ENCODE results near the gene COX4I2.
"Not testable (repeated sequence)": the region's sequence is repeated elsewhere in the genome, so short reads cannot be mapped to it uniquely, and the experiment has no call there.

The COX4I2 gene

DNA sequence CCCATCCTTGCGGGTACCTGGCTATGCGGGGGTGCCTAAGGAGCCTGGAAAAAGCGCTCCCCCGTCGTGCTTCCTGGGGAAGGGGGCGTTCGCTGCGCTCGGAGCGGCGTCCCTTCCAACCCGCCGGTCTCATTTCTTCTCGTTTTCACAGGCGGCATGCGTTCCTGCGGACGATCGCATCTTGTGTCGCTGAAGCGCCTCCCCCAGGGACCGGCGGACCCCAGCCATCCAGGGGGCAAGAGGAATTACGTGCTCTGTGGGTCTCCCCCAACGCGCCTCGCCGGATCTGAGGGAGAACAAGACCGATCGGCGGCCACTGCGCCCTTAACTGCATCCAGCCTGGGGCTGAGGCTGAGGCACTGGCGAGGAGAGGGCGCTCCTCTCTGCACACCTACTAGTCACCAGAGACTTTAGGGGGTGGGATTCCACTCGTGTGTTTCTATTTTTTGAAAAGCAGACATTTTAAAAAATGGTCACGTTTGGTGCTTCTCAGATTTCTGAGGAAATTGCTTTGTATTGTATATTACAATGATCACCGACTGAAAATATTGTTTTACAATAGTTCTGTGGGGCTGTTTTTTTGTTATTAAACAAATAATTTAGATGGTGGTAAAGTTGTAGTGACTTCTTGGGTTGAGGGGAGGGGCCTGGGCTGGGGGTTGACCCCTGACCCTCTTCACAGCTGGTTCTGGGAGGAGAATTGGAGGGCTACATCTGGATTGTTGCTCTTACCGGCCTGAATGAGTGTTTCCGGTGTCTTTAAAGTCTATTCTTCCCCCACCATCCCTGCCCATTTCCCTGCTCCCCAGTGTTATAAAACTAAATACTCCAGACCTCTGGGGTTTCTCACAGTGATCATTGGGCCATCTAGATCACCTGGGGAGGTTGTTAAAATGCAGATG lies 31.6 kb upstream of the COX4I2 start:
- no peak for DNase-seq
- in situ Hi-C loops (cut with HindIII; ENCODE audit: low pct_ligation_motif_present, low pct_unique_long_range_greater_than_20kb, low sequenced_read_pairs), result no loop called here

DNA sequence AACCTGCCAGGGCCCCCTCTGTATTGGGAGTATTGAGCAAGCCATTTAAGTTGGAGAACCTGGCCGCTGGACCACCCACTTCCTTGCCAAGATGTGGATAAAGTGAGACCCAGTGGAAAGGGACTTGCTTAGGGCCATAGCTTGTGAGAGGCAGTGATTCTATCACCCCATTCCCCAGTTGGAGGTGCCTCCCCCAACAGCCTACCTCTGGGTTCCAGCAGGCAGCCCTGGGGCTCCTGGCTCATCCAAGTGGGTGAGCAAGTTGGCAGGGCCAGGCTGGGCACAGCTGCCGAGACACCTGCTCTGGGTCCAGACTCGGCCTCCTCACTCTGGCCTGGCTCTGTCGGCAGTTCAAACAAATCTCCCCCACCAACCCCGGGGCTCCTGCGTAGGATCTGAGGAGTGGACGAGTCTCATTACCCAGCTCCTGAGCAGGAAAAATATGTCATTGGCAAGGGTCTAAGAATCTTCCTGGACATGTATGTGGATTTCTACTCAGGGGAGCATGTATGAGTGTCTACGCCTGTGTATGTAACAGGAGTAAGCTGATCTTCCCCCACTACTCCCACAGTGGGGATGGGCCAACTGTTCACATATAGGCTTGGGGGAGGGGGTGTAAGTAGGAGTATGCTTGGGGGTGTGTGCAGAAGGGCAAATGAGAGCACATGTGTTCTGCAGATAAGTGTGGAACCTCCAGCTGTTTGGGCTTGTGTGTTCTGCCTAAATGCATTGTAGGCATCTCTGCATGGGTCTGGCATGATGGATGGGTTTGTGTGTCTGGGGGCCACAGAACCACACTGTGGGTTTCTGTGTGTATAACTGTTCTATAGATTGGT lies 30.7 kb upstream of the COX4I2 start:
- in situ Hi-C loops (cut with HindIII; ENCODE audit: low pct_ligation_motif_present, low pct_unique_long_range_greater_than_20kb, low sequenced_read_pairs), result no loop called here
- no peak for DNase-seq

DNA sequence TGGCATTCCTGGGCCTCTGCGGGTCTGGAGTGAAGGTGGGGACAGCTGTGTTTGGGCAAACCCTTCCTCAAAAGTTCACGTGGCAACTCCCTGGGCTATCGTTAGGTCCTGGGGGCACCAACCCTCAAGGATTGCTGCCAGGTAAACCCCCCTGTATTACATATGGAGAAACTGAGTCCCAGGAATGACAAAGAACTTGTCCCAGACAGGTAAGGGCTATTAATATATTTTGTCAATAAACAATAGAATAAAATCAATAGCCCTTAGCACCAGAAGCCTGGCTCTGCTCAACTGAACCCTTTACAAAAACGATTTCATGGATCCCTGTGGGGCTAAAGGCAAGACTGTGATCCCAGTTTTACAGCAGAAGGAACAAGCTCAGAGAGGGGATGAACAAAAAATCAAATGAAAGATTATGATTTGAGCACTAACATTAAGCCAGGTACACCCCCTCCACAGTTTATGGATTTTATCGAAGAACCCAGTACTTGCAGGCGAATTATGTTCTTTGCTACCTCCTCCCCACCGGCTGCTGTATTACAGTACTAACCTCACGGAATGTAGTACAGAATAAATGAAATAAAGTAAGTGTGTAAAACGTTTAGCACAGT lies 30.0 kb upstream of the COX4I2 start:
- no peak for DNase-seq
- in situ Hi-C loops (cut with HindIII; ENCODE audit: low pct_ligation_motif_present, low pct_unique_long_range_greater_than_20kb, low sequenced_read_pairs), result no loop called here

DNA sequence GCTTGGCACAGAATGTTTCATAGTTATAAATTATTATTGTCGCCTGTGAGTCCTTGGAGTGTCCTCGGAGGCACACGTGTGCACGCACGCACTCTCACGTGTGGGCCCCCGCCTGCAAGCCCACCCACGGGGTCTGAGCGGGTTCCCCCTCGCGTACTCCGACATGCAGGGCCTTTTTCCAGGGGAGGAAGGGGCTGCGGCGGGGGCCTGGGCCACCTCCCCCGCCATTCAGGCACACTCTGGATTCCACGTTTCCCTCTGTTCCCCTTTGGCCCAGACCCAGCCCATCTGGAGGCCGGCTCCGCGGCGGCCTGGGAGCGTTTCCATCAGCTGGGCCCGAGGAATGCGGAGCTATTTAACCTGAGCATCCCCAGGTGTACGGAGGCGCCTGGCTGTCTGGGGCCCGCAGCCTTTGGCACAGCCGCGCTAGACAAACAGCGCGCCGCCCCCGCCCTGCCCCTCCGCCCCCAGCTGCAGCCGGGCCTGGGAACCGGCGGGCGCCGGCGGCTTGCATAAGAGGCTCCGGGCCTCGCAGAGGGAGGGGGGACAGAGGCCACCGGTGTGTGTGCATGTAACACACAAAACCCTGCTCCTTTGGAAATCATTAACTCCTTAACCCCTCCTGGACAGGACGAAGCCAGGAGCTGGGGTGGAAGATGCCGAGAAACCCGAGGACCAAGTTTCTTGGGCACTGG lies 29.3 kb upstream of the COX4I2 start:
- DNase-seq, result peak; percentile 59
- in situ Hi-C loops (cut with HindIII; ENCODE audit: low pct_ligation_motif_present, low pct_unique_long_range_greater_than_20kb, low sequenced_read_pairs), result no loop called here

DNA sequence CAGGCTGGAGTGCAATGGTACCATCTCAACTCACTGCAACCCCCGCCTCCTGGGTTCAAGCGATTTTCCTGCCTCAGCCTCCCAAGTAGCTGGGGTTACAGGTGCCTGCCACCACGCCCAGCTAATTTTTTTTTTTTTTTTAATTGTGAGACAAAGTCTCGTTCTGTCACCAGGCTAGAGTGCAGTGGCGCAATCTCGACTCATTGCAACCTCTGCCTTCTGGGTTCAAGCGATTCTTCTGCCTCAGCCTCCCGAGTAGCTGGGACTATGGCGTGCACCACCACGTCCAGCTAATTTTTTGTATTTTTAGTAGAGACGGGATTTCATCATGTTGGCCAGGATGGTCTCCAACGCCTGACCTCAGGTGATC lies 25.5 kb upstream of the COX4I2 start:
- DNase-seq; in situ Hi-C loops (cut with HindIII; ENCODE audit: low pct_ligation_motif_present, low pct_unique_long_range_greater_than_20kb, low sequenced_read_pairs): not testable (repeated sequence)

DNA sequence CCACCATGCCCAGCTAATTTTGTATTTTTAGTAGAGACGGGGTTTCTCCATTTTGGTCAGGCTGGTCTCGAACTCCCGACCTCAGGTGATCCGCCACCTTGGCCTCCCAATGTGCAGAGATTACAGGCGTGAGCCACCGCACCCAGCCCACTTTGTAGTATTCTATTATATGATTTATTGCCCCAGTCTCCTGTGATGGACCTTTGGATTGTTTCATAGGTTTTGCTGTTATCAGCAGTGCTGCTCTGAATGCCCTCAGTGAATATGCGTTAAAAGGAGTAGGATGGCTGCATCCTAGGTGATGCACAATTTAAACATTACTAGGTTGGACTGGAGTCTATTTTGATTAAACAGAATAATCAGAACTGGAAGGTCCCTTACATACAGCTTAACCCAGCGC lies 22.3 kb upstream of the COX4I2 start:
- no peak for DNase-seq
- in situ Hi-C loops (cut with HindIII; ENCODE audit: low pct_ligation_motif_present, low pct_unique_long_range_greater_than_20kb, low sequenced_read_pairs), result no loop called here

DNA sequence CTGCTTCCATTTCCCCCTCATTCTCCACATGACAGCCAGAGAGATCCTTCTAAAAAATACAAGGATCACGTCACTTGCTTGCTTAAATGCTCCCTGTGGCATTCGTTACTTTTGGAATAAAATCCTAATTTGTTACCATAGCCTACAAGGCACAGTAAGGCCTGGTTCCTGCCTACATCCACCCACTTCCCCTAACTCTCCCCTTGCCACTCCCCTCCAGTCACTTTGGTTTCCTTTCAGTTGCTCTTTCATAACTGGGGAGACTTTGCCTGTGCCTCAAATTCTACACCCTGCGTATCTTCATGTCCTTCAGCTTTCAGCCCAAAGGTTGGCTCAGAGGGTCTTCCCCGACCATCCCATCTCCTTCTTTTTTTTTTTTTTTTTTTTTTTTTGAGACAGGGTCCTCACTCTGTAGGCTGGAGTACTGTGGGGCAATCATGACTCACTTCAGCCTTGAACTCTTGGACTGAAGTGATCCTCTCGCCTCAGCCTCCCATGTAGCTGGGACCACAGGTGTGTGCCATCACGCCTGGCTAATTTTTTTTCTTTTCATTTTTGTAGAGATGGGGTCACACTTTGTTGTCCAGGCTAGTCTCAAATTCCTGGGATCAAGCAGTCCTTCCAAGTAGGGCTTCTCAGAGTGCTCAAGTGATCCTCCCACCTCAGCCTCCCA lies 20.1 kb upstream of the COX4I2 start:
- no peak for DNase-seq
- in situ Hi-C loops (cut with HindIII; ENCODE audit: low pct_ligation_motif_present, low pct_unique_long_range_greater_than_20kb, low sequenced_read_pairs), result no loop called here

DNA sequence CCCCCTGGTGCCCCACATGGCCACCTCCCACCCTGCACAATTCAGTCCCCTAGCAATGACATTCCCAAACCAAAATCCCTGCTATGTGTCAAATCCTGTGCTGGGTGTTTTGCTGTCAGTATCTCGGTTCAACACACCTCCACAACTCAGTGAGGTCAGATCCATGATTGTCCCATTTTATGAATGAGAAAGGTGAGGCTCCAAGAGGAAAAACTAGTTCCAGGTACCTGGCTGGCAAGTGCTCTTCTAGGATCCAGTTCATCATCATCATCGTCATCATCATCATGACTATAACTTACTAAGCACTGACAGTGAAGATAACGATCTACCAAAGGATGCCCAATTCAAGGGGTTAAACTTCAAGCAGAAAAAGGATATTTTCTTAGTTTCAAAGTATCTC lies 17.5 kb upstream of the COX4I2 start:
- no peak for DNase-seq
- in situ Hi-C loops (cut with HindIII; ENCODE audit: low pct_ligation_motif_present, low pct_unique_long_range_greater_than_20kb, low sequenced_read_pairs), result no loop called here

DNA sequence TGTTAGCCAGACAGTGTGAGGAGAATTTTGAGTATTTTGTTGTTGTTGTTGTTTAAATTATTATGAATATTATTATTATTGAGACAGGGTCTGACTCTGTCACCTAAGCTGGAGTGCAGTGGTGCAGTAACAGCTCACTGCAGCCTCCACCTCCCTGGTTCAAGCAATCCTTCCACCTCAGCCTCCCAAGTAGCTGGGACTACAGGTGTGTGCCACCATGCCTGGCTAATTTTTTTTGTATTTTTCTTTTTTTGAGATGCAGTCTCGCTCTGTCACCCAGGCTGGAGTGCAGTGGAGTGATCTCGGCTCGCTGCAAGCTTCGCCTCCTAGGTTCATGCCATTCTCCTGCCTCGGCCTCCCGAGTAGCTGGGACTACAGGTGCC lies 14.6 kb upstream of the COX4I2 start:
- in situ Hi-C loops (cut with HindIII; ENCODE audit: low pct_ligation_motif_present, low pct_unique_long_range_greater_than_20kb, low sequenced_read_pairs), result not testable (repeated sequence)

DNA sequence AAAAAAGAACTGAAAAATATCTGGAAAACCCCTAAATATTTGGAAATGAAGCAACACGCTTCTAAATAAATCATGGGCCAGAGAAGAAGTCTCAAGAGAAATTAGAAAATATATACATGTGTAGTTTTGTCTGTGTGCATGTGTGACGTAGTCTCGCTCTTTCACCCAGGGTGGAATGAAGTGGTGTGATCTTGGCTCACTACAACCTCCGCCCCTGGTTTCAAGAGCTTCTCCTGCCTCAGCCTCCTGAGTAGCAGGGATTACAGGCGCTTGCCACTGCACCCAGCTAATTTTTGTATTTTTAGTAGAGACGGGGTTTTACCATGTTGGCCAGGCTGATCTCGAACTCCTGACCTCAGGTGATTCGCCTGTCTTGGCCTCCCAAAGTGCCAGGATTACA lies 11.2 kb upstream of the COX4I2 start:
- DNase-seq; in situ Hi-C loops (cut with HindIII; ENCODE audit: low pct_ligation_motif_present, low pct_unique_long_range_greater_than_20kb, low sequenced_read_pairs): not testable (repeated sequence)

More for the DNA sequence above, 14.6 kb upstream of the COX4I2 start:
- DNase-seq, result not testable (repeated sequence)

DNA sequence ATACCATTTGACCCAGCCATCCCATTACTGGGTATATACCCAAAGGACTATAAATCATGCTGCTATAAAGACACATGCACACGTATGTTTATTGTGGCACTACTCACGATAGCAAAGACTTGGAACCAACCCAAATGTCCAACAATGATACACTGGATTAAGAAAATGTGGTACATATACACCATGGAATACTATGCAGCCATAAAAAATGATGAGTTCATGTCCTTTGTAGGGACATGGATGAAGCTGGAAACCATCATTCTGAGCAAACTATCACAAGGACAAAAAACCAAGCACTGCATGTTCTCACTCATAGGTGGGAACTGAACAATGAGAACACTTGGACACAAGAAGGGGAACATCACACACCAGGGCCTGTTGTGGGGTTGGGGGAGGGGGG lies 9.7 kb upstream of the COX4I2 start:
- in situ Hi-C loops (cut with HindIII; ENCODE audit: low pct_ligation_motif_present, low pct_unique_long_range_greater_than_20kb, low sequenced_read_pairs); DNase-seq: not testable (repeated sequence)

DNA sequence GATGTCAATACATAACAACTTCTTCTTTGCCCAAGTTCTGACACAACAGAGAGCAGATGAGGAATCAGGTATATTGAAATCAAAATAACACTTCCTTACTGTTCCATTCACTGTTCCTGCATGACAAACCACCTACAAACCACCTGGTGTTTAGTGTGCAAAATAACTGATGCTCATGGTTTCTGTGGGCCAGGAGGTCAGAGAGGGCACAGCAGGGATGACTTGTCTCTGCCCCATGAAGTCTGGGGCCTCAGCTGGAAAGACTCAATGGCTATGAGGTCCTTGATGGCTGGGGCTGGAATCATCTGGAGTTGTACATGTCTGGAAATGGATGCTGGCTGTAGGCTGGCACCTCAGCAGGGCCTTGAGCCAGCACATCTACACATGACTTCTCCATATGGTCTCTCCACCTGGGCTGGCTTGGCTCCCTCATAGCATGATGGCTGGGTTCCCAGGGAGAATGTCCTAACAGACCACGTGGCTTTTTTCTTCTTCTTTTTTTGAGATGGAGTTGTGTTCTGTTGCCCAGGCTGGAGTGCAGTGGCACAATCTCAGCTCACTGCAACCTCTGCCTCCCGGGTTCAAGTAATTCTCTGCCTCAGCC lies 7.4 kb upstream of the COX4I2 start:
- in situ Hi-C loops (cut with HindIII; ENCODE audit: low pct_ligation_motif_present, low pct_unique_long_range_greater_than_20kb, low sequenced_read_pairs), result no loop called here
- no peak for DNase-seq

DNA sequence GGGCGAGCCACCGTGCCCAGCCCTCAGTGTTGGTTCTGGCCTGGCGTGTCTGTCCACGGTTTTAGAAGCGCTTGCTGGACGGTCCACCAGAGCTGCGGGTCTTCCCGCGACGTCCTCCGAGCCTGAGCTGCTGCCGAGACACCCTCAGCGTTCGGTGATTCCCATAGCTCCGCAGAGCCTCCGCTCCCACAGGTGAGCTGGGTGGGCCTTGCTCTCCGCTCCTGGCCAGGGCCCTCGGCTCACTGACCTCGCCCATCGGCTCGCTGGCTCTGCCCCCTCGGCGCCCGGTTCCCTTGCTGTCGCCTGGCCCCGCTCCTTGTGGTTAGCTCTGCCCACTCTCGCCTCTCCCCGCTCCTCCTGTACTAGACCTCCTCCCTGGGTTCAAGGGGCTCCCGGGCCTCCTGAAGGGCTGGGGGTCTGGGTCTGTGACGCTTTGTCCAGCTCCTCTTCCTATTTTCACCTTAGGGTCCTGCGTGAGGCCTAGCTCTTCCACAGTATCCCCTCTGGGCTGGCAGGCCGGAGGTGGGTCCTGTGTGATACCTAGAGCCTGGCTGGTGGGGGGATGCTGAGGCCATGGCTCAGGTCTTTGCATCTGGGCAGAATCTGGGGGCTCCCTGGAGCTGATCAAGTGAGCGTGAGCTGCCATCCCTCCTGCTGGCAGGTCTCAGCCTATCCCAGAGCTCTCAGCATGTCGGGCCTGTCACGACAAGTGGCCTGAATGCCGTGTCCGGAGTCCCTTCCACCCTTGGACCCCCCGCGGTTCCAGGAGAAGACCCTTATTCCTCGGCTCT lies 5.0 kb upstream of the COX4I2 start:
- DNase-seq, result no peak
- in situ Hi-C loops (cut with HindIII; ENCODE audit: low pct_ligation_motif_present, low pct_unique_long_range_greater_than_20kb, low sequenced_read_pairs), result no loop called here

DNA sequence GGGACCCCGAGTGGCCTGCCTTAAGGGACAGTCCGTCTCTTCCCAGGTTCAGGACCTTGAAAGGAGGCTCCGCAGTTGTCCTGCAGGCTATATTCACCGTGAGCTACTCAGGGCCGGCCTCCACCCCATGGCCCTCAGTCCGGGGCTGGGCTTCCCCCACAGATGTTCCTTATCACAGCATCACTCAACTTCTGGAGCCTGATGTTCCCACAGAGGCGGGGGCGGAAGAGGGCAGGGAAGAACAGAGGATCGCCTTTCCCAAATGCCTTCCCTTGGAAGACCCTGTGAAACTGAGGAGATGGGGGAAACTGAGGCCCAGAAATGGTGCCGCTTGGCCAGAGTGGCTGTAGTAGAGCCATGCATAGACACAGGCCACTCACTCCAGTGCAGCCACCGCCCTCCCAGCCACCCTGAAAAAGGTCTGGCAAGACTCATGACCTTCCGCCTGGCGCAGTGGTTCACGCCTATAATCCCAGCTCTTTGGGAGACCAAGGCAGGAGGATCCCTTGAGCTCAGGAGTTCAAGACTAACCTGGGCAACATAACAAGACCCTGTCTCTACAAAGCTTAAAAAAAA lies 4.3 kb upstream of the COX4I2 start:
- in situ Hi-C loops (cut with HindIII; ENCODE audit: low pct_ligation_motif_present, low pct_unique_long_range_greater_than_20kb, low sequenced_read_pairs), result no loop called here
- DNase-seq, result no peak

DNA sequence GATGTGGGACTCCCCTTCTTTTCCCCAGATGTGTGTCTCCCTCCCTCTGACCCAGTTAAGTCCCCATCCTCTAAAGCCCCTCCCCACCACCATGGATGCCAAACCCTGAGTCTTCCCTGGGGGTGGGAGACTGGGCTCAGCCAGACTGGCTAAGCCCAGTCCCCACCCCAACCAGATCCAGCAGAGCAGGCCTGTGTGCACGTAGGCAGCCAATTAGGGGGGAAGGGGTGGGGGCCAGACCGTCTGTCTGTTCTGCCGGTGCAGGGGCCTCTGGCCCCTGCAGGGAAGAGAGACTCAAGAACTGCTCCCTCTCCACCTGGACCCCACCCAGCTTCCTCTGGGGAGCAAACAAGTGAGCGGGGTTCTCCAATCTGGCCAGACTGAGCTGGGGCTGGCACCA lies 605 bp downstream of the COX4I2 start:
- in situ Hi-C loops (cut with HindIII; ENCODE audit: low pct_ligation_motif_present, low pct_unique_long_range_greater_than_20kb, low sequenced_read_pairs), result no loop called here
- no peak for DNase-seq

DNA sequence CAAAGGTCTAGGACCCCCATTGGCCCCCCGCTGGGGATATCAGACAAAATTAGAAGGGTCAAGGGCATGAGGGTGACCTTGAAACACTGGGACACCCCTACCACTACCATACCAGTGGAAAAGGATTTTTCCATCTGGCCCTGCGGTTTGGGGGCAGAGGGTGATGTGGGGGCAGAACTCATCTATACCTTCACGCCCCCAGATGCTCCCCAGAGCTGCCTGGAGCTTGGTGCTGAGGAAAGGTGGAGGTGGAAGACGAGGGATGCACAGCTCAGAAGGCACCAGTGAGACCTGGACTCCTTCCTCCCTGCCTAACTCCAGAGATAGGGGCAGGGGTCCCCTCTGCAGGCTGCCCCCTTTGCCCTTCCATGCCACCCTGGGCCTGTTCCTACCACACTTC lies 1.1 kb downstream of the COX4I2 start:
- no peak for DNase-seq
- in situ Hi-C loops (cut with HindIII; ENCODE audit: low pct_ligation_motif_present, low pct_unique_long_range_greater_than_20kb, low sequenced_read_pairs), result no loop called here

DNA sequence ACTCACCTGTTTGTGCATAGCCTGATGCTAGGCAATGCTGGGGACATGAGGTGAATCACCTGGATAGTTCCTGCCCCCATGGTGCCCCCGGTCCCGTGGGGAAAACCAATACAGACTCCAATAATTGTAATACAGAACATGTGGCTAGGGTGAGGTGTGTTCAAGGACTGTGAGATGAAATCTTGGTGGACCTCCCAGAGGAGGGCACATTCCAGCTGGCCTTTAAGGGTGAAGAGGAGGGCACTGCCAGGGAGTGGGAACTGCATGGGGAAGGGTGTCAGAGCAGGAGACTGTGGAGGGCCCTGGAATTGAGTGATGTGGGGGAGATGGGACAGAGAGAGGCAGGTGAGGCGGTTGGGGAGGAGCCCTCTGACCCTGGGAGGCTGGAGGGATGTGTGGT lies 2.5 kb downstream of the COX4I2 start:
- DNase-seq, result no peak
- in situ Hi-C loops (cut with HindIII; ENCODE audit: low pct_ligation_motif_present, low pct_unique_long_range_greater_than_20kb, low sequenced_read_pairs), result no loop called here
